NB4 (cell line): Measurements from ENCODE around the gene NPTX2.
"Not testable (repeated sequence)": the region's sequence is repeated elsewhere in the genome, so short reads cannot be mapped to it uniquely, and the experiment has no call there.

Experiments used
- DNase-seq: peaks from one replicate; pipeline ENCODE4 v3.0.0; 2010; ENCODE audit warnings: low read depth
- H3K4me3 ChIP-seq: one replicate; pipeline ENCODE4 v1.5.1; 2011; ENCODE audit warnings: mild to moderate bottlenecking, low read depth, low read length, moderate library complexity
- CTCF ChIP-seq: IDR thresholded peaks from one replicate; pipeline ENCODE4 v1.5.1; 2012; ENCODE audit warnings: low read depth, low read length
- MAX ChIP-seq: IDR thresholded peaks from 2 replicates; pipeline ENCODE4 v1.6.1; 2011; ENCODE audit warnings: low read depth, low read length
- MYC ChIP-seq: IDR thresholded peaks from 2 replicates; pipeline ENCODE4 v1.6.1; 2011; ENCODE audit warnings: low read depth, low read length
- POLR2A ChIP-seq: IDR thresholded peaks from 2 replicates; pipeline ENCODE4 v1.6.1; 2011; ENCODE audit warnings: mild to moderate bottlenecking; ENCODE audit not compliant: insufficient read length; ENCODE audit errors: extremely low read depth

The NPTX2 gene

GRCh38 chr7:98571986-98572385 is 45.1 kb upstream of the NPTX2 start:
- H3K4me3 ChIP-seq, result no peak overlapping the region
- no peak for TF ChIP-seq POLR2A
- TF ChIP-seq MAX, result no peak
- TF ChIP-seq MYC, result no peak
- TF ChIP-seq CTCF, result no peak
- no peak for DNase-seq

- DNase-seq, H3K4me3 ChIP-seq: not testable (repeated sequence)
Measured at GRCh38 chr7:98572716-98573115, 44.4 kb upstream of the NPTX2 start.

GRCh38 chr7:98573816-98574215 is 43.3 kb upstream of the NPTX2 start:
- DNase-seq, result no peak
- TF ChIP-seq MYC (no peak), CTCF (no peak), MAX (no peak), POLR2A (no peak)
- no peak overlapping the region for H3K4me3 ChIP-seq

- no peak overlapping the region for H3K4me3 ChIP-seq
- TF ChIP-seq MAX (no peak), CTCF (no peak), POLR2A (no peak), MYC (no peak)
- no peak for DNase-seq
Measured at GRCh38 chr7:98575878-98576277, 41.2 kb upstream of the NPTX2 start.

GRCh38 chr7:98584830-98585229 is 32.3 kb upstream of the NPTX2 start:
- no peak overlapping the region for H3K4me3 ChIP-seq
- TF ChIP-seq POLR2A (no peak), CTCF (no peak), MAX (no peak), MYC (no peak)
- DNase-seq, result no peak

- no peak for TF ChIP-seq MAX
- H3K4me3 ChIP-seq, result no peak overlapping the region
- no peak for DNase-seq
Measured at GRCh38 chr7:98591926-98592325, 25.2 kb upstream of the NPTX2 start.

- H3K4me3 ChIP-seq, result no peak overlapping the region
- DNase-seq, result no peak
Measured at GRCh38 chr7:98594348-98594747, 22.7 kb upstream of the NPTX2 start.

More at GRCh38 chr7:98594348-98594747, 22.7 kb upstream of the NPTX2 start:
- TF ChIP-seq POLR2A, result no peak
- no peak for TF ChIP-seq CTCF
- no peak for TF ChIP-seq MAX
- TF ChIP-seq MYC, result no peak
